GM19324 (cell line): ENCODE measurements around the gene ARHGAP32.

Source experiments
- ATAC-seq: cut with Tn5 transposase; IDR thresholded peaks from one replicate; pipeline ENCODE4 v1.9.1; 2021; ENCODE audit warnings: mild to moderate bottlenecking, moderate library complexity; ENCODE audit not compliant: unreplicated experiment, low FRiP score

Gene ARHGAP32

GRCh38 chr11:129192150-129192549 lies at the start of gene ARHGAP32:
ARHGAP32 (minus strand) TSS chr11:129192325; CDS start chr11:129192198, 127 bp downstream.
- ATAC-seq, result no peak

- ATAC-seq, result no peak
Measured at GRCh38 chr11:129239207-129239606, 47.1 kb upstream of the ARHGAP32 start.

- no peak for ATAC-seq
Measured at GRCh38 chr11:129237880-129238638, 45.9 kb upstream of the ARHGAP32 start.

- no peak for ATAC-seq
Measured at GRCh38 chr11:129237456-129237855, 45.3 kb upstream of the ARHGAP32 start.

GRCh38 chr11:129236850-129237249 lies 44.7 kb upstream of the ARHGAP32 start:
- no peak for ATAC-seq

GRCh38 chr11:129234978-129235377 lies 42.9 kb upstream of the ARHGAP32 start:
- no peak for ATAC-seq

GRCh38 chr11:129230006-129230405 lies 37.9 kb upstream of the ARHGAP32 start:
- ATAC-seq, result no peak

- ATAC-seq, result no peak
Measured at GRCh38 chr11:129226207-129226798, 34.2 kb upstream of the ARHGAP32 start.

GRCh38 chr11:129225190-129225589 lies 33.1 kb upstream of the ARHGAP32 start:
- no peak for ATAC-seq

- ATAC-seq, result no peak
Measured at GRCh38 chr11:129224538-129224937, 32.4 kb upstream of the ARHGAP32 start.

GRCh38 chr11:129223701-129224149 lies 31.6 kb upstream of the ARHGAP32 start:
- ATAC-seq, result no peak

GRCh38 chr11:129223260-129223659 lies 31.1 kb upstream of the ARHGAP32 start:
- no peak for ATAC-seq

GRCh38 chr11:129222158-129222557 lies 30.0 kb upstream of the ARHGAP32 start:
- ATAC-seq, result no peak

- no peak for ATAC-seq
Measured at GRCh38 chr11:129215506-129216245, 23.6 kb upstream of the ARHGAP32 start.

- ATAC-seq, result no peak
Measured at GRCh38 chr11:129214710-129215295, 22.7 kb upstream of the ARHGAP32 start.

- ATAC-seq, result no peak
Measured at GRCh38 chr11:129213261-129213660, 21.1 kb upstream of the ARHGAP32 start.

GRCh38 chr11:129211397-129211796 lies 19.3 kb upstream of the ARHGAP32 start:
- ATAC-seq, result no peak

GRCh38 chr11:129210831-129211181 lies 18.7 kb upstream of the ARHGAP32 start:
- no peak for ATAC-seq

GRCh38 chr11:129209891-129210830 lies 18.0 kb upstream of the ARHGAP32 start:
- no peak for ATAC-seq

GRCh38 chr11:129208863-129209262 lies 16.7 kb upstream of the ARHGAP32 start:
- no peak for ATAC-seq
